Measurements from ENCODE around the gene SERGEF.
"Not testable (repeated sequence)": the region's sequence is repeated elsewhere in the genome, so short reads cannot be mapped to it uniquely, and the experiment has no call there.

- TF ChIP-seq, protein P1, sequence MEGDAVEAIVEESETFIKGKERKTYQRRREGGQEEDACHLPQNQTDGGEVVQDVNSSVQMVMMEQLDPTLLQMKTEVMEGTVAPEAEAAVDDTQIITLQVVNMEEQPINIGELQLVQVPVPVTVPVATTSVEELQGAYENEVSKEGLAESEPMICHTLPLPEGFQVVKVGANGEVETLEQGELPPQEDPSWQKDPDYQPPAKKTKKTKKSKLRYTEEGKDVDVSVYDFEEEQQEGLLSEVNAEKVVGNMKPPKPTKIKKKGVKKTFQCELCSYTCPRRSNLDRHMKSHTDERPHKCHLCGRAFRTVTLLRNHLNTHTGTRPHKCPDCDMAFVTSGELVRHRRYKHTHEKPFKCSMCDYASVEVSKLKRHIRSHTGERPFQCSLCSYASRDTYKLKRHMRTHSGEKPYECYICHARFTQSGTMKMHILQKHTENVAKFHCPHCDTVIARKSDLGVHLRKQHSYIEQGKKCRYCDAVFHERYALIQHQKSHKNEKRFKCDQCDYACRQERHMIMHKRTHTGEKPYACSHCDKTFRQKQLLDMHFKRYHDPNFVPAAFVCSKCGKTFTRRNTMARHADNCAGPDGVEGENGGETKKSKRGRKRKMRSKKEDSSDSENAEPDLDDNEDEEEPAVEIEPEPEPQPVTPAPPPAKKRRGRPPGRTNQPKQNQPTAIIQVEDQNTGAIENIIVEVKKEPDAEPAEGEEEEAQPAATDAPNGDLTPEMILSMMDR (IDR thresholded peaks at IDR 0.05; ENCODE audit: insufficient read depth, low read length, poor library complexity, severe bottlenecking): not testable (repeated sequence)
- not testable (repeated sequence) for TF ChIP-seq EZH2phosphoT487 (conservative IDR thresholded peaks at IDR 0.05; ENCODE audit: low read length)
Measured at GRCh38 chr11:17896496-17897151, 116.2 kb downstream of the SERGEF start.
